ENCODE measurements around the gene SEPHS1.
"Not testable (repeated sequence)": the region's sequence is repeated elsewhere in the genome, so short reads cannot be mapped to it uniquely, and the experiment has no call there.

Gene SEPHS1

GRCh38 chr10:13360587-13360986 lies 12.5 kb upstream of the SEPHS1 start:
- DNase-seq (ENCODE audit: low read depth) = no peak

DNA sequence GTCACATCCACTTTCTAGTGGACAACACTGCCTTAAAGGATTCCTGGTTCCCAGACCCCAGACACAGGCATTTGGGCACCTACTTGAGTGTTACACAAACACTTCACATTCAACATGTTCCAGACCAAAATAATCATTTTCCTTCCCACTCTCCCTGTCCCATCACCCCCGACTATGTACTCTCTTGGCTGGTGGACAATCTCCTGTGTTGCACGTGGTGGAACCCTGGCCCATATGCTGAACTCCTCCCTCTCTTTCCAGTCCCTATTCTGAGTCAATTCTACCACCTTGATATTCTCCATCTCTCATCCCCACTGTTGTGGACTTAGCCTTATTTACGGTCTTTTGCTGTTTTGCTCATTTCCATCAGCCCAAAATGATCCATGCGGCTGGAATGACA lies 8.3 kb upstream of the SEPHS1 start:
- DNase-seq (ENCODE audit: low read depth) = no peak

DNA sequence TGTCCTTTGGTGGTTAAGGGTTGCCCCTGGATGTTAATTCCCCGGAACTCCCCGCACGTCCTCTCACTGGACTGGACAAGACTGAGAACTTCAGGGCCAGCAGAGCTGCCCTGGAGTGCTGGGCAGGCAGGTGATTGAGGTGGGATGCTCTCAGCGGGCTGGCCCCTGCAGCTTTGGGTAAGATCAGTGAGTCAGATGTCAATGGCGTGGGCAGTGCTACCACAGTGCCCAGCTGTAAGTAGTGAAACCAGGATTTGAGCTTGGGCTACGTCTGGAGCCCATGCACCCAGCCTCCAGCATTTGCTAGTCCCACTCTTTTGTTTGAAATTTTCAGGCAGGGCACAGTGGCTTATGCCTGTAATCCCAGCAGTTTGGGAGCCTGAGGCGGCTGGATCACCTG lies 6.7 kb upstream of the SEPHS1 start:
- no peak for DNase-seq (ENCODE audit: low read depth)

- no peak for DNase-seq (ENCODE audit: low read depth)
These were observed 4.4 kb upstream of the SEPHS1 start for GRCh38 chr10:13352519-13352918.

GRCh38 chr10:13351340-13351915 lies 3.3 kb upstream of the SEPHS1 start:
- no peak for DNase-seq (ENCODE audit: low read depth)

GRCh38 chr10:13349463-13350274 lies 1.6 kb upstream of the SEPHS1 start:
- DNase-seq (ENCODE audit: low read depth) = peak; percentile 64

GRCh38 chr10:13347500-13348156 lies 465 bp downstream of the SEPHS1 start:
- peak; percentile 80 for DNase-seq (ENCODE audit: low read depth)

DNA sequence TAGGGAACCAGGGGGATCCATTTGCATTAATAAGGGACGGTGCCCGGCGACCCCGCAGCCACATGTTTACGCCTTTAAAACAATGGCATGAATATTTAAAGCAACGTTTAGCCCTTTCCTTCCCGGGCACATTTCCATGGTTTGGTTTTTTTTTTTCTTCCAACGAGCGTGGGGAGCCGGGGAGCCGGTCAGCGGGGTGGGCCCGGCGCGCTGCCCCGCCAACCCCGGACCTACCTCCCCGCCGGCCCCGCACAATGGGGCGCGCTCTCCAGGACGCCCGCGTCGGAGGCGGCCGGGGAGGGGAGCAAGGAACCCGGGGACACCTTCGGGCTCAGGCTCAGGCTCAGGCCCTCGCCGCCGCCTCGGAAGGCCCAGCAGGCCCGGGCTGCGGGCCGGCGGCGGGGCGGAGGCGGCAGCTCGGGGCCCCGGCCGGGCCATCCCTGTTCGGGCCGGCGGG lies 1.0 kb downstream of the SEPHS1 start:
- DNase-seq (ENCODE audit: low read depth) = peak; percentile 33

DNA sequence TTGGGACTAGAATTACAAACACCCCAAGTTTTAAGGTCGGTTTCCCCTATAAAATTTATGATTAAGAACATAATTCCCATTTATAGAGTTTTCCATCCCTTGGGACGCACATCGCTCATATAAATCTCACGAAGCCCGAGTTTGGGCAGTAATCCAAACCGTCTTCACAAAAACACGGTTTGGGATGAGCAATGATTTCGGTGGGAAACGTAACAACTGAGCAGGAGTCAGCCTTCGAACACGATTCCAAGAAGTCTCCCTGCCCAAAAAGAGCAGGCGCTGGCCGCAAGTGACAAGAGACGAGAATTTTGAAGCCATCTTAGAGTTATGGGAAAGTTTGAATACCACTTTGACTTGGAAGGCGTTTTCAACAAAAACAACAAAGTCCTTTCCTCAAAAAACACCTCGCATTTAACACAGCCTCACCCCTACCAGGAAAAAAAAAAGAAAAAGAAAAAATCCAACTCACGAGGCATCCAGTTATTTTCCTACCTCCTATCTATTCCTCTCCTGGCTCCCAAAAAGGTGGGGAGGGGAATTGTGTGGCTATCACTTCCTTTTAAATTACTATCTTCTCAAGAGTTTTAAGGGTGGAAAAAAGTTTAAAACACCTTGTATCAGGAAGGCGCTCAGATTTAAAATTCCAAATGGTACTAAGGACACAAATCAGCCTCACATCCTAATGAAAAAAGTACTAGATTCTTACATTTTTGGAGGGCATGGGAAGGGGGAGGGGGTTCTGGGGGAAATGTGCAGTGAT lies 1.6 kb downstream of the SEPHS1 start:
- peak; percentile 52 for DNase-seq (ENCODE audit: low read depth)

GRCh38 chr10:13340626-13341376 lies 7.3 kb downstream of the SEPHS1 start:
- no peak for DNase-seq (ENCODE audit: low read depth)

DNA sequence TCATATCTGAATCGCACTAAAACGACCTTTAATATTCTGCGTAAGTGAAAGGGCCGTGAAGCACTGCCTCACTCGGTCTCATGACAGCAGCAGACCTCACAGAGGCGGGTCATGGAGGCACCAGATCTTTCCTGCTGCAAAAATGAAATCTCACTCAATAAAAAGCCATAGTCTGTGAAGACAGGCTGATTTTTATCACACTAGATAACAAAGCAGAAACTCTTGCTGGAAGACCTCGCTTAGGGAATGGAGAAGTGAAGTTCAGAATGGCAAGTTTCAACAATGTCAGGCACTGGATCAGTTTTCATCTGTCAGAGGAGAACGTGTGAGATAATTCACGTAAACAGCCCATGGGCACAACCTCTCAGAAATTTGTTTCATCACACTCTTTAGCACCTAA lies 8.0 kb downstream of the SEPHS1 start:
- DNase-seq (ENCODE audit: low read depth) = no peak

DNA sequence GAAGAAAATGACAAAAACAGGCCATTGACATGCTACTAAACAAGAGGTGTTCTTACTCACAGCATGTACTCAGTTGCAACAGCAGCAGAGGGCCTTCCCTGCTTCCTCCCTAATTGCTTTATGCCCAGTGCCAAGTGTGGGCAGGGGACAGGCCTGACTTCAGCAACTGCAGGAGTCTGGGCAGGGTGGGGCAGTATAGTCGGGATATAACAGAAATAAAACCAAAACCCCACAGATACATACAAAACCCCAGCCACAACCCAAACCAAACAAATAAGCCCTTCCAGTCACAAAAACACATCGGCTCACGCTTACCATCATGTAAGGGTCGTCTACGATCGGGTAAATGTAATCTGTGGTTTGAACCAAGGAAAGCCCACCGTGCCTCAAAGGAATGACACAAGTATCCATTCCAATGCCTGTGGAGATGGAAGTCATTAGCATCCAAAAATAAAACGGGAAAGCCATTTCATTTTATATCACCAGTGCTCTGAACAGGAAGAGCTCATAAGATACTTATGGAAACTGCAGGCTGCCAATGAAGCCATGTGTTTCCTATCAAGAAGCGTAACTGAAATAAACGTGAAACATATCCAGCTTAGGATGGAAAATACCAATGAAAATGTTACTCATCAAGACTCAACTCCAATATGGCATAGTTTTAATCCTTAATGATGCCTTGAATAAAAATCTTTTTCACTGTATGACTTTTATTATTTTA lies 9.5 kb downstream of the SEPHS1 start:
- peak; percentile 36 for DNase-seq (ENCODE audit: low read depth)

DNA sequence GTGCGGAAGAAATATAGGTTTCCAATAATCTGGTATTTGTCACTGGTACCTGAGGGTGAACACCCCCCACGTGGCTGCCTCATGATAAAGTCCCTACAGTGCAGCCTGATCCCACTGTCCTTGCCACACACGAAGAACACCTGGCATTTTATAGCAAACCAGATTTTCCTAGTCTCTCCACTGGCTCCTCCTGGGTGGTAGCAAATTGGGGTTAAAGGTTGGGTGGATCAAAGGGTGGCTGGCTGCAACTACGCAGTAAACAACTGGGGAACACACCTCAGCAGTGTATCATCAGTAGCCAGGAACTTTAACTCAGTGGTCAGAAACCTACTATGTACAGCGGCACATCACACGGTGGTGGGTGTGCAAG lies 10.3 kb downstream of the SEPHS1 start:
- no peak for DNase-seq (ENCODE audit: low read depth)

GRCh38 chr10:13337128-13337826 lies 10.8 kb downstream of the SEPHS1 start:
- no peak for DNase-seq (ENCODE audit: low read depth)

GRCh38 chr10:13335881-13336280 lies 12.2 kb downstream of the SEPHS1 start:
- no peak for DNase-seq (ENCODE audit: low read depth)

GRCh38 chr10:13334556-13334955 lies 13.5 kb downstream of the SEPHS1 start:
- DNase-seq (ENCODE audit: low read depth) = no peak

DNA sequence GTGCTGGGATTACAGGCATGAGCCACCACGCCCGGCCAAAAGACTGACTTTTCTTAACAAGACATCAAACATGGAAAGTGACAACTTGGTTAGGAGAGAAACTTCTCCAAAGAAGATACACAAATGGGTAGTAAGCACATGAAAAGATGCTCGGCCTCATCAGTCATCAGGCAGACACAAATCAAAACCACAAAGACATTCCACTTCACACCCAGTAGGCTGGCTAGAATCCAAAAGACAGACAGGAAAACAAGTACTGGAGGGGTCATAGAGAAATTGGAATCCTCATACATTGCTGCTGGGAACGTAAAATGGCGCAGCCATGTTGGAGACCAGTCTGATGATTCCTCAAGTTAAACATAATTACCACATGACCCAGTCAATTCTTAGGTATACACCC lies 16.4 kb downstream of the SEPHS1 start:
- peak; percentile 42 for DNase-seq (ENCODE audit: low read depth)

DNA sequence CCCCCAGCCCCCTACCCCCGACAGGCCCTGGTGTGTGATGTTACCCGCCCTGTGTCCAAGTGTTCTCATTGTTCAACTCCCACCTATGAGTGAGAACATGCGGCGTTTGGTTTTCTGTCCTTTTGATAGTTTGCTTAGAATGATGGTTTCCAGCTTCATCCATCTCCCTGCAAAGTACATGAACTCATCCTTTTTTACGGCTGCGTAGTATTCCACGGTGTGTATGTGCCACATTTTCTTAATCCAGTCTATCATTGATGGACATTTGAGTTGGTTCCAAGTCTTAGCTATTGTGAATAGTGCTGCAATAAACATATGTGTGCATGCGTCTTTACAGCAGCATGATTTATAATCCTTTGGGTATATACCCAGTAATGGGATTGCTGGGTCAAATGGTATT lies 17.1 kb downstream of the SEPHS1 start:
- DNase-seq (ENCODE audit: low read depth) = not testable (repeated sequence)

GRCh38 chr10:13329565-13329964 lies 18.5 kb downstream of the SEPHS1 start:
- no peak for DNase-seq (ENCODE audit: low read depth)

DNA sequence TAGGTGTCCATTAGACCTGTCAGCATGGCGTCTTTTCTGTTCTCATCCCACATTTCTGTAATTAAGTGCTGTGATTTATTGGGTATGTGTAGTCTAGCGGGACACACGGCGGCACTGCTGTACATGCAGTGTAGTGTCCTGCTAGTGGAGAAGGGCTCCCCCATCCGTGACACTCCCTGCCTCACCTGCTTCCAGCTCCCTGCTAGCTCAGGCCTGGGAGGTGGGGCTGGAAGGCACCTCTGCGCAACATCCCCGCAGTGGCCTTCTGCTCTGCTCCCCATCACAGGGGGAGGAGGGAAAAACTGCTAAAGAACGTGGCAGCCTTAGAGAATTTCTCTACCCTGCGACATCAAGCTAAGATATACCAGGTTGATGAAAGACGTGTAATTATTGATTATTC lies 19.5 kb downstream of the SEPHS1 start:
- no peak for DNase-seq (ENCODE audit: low read depth)

Measured in iris pigment epithelial cell (primary cell).